KOPT-K1 (cell line): Measurements from ENCODE around the gene TXNDC11.

ENCODE experiments used
- H3K27ac ChIP-seq: fragments of 200-600 bp; sonication (generic); 2 replicates; pipeline ENCODE4 v1.5.1; 2016; ENCODE audit warnings: antibody characterized with exemption, mild to moderate bottlenecking, low read depth, low read length; ENCODE audit not compliant: poor library complexity, severe bottlenecking
- H3K36me3 ChIP-seq: fragments of 200-600 bp; sonication (generic); 2 replicates; pipeline ENCODE4 v1.5.1; 2017; ENCODE audit warnings: antibody characterized with exemption, mild to moderate bottlenecking, low read length, moderate library complexity; ENCODE audit not compliant: insufficient read depth
- H3K9me3 ChIP-seq: fragments of 200-600 bp; sonication (generic); 2 replicates; pipeline ENCODE4 v1.5.1; 2017; ENCODE audit warnings: antibody characterized with exemption, low read length, mild to moderate bottlenecking; ENCODE audit not compliant: insufficient read depth, poor library complexity, severe bottlenecking

TXNDC11 gene

DNA sequence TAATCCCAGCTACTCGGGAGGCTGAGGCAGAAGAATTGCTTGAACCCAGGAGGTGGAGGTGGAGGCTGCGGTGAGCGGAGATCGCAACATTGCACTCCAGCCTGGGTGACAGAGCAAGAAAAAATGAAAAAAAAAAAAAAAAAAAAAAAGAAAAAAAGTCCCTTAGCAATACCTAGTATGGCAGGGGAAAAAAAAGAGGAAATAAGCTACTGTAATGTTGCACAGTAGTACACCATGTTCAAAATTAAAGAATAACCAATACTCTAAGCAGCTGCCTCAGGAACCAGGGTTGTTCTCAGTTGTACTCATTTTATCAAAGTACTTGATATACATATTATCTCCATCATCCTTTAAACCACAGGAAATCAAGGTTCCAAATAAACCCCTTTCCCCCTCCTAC lies 17.3 kb upstream of the TXNDC11 start:
- peaks cover 96% of the 10 kb centered on the region for H3K36me3 ChIP-seq
- no peaks in the 10 kb centered on the region for H3K9me3 ChIP-seq
- H3K27ac ChIP-seq, result no peak overlapping the region

DNA sequence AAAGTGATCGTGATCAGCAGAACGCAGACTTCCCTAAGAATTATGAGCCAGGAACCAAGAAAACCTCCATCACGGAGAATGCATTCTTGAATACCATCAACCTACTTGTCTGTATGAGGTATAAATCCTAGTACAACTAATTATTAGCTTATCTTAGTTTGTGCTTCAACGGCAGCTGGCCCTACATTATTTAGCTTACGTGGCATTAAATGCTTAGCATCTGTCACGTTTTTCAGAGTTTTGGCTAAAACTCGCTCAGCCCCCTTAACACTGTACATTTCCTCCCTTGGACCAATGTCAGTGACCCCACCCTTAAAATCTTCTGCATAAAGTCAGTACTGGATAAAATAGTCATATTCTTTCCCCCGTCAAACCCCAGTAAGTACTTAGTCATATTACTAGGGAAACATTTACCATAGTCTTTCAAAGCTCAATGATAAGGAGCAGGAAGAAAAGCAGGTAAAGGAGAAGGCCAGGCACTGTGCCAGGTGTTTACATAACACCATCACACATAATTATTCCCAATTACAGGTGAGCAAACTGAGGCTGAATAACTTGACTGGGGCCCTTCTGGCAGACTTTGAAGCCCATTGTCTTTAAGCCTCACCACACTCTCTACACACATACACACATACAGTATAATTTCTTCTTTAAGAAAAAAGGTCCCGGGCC lies 16.6 kb upstream of the TXNDC11 start:
- no peak overlapping the region for H3K27ac ChIP-seq
- peaks cover 96% of the 10 kb centered on the region for H3K36me3 ChIP-seq
- no peaks in the 10 kb centered on the region for H3K9me3 ChIP-seq

- H3K27ac ChIP-seq, result no peak overlapping the region
- no peaks in the 10 kb centered on the region for H3K9me3 ChIP-seq
- peaks cover 99% of the 10 kb centered on the region for H3K36me3 ChIP-seq
Observed at GRCh38 chr16:11757671-11758545, 15.3 kb upstream of the TXNDC11 start.

- peaks cover 99% of the 10 kb centered on the region for H3K36me3 ChIP-seq
- H3K27ac ChIP-seq, result no peak overlapping the region
Observed at GRCh38 chr16:11756248-11756647, 13.6 kb upstream of the TXNDC11 start.

DNA sequence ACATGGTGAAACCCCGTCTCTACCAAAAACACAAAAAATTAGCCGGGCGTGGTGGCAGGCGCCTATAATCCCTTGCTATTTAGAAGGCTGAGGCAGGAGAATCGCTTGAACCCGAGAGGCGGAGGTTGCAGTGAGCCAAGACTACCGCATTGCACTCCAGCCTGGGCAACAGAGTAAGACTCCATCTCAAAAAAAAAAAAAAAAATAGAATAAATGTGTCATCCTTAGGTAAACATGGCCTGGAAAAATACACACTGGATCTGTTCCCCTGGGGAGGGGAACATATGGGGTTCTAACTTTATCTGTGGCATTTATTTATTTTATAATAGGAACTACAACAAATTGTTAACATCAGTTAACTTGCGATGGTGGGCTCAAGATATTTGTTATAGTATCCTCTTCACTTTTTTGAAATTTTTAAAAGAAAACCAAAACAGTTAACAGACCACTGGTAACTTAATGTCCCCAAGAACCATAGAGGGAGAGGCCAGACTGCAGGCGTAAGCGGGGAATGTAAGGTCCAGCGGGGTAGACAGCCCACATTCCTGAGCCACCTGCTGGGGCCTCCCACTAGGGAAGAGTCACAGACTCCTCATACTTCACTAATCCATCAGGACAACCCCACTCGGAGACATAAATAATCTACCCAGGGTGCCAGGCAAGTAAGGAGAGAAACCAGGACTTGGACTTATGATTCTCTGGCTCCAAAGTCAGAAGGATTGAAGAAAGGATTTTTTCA lies 12.5 kb upstream of the TXNDC11 start:
- no peaks in the 10 kb centered on the region for H3K9me3 ChIP-seq
- no peak overlapping the region for H3K27ac ChIP-seq
- peaks cover 99% of the 10 kb centered on the region for H3K36me3 ChIP-seq

More at GRCh38 chr16:11756248-11756647, 13.6 kb upstream of the TXNDC11 start:
- H3K9me3 ChIP-seq, result no peaks in the 10 kb centered on the region

- H3K36me3 ChIP-seq, result peaks cover 97% of the 10 kb centered on the region
Observed at GRCh38 chr16:11752856-11753255, 10.2 kb upstream of the TXNDC11 start.

DNA sequence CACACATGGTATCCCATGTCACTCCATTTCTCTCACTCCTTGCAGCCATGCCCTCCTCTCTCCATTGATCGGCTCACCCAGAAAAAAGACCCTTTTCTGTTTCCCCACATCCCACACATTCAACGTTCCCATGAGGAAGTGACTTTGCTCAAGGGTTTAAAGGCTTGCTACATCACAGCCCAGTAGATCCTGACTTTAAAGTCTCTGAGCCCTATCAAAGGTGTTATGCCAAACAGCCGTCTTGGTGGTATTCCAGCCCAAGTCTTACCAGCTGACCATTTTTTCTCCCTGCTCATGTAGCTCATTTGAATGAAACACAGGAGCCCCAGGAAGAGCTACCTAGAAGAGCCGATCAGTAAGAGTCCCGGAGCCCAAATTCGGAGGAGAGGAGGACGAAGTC lies 7.4 kb upstream of the TXNDC11 start:
- Histone ChIP-seq H3K27ac (no peak overlapping the region), H3K36me3 (peaks cover 78% of the 10 kb centered on the region), H3K9me3 (no peaks in the 10 kb centered on the region)

More at GRCh38 chr16:11752856-11753255, 10.2 kb upstream of the TXNDC11 start:
- Histone ChIP-seq H3K9me3 (no peaks in the 10 kb centered on the region), H3K27ac (no peak overlapping the region)

- Histone ChIP-seq H3K27ac (no peak overlapping the region), H3K36me3 (peaks cover 64% of the 10 kb centered on the region), H3K9me3 (no peaks in the 10 kb centered on the region)
Observed at GRCh38 chr16:11748404-11749254, 6.0 kb upstream of the TXNDC11 start.

DNA sequence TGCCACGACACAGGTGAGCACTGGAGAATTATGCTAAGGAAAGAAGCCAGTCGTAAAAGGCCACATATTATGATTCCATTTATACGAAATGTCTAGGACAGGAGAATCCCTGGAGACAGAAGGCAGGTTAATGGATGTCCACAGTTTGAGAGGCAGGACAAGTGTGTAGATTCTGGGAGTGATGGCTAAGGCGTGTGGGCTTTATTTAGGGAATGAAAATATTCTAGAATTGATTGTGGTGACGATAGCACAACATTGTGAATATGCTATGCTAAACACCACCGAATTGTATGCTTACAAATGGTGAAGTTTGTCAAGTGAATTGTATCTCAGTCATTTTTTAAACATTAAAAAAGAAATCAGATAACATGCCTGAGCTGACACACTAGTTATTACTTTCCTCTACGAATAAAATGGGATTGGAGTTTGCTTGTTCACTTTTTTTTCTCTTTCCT lies 5.3 kb upstream of the TXNDC11 start:
- no peak overlapping the region for H3K27ac ChIP-seq

GRCh38 chr16:11744075-11744470 lies 1.4 kb upstream of the TXNDC11 start:
- H3K9me3 ChIP-seq, result no peaks in the 10 kb centered on the region
- peaks cover 19% of the 10 kb centered on the region; the same call in 1 of the 2 replicates for H3K36me3 ChIP-seq
- no peak overlapping the region for H3K27ac ChIP-seq

More for the DNA sequence above, 5.3 kb upstream of the TXNDC11 start:
- peaks cover 57% of the 10 kb centered on the region for H3K36me3 ChIP-seq
- no peaks in the 10 kb centered on the region for H3K9me3 ChIP-seq

- no peaks in the 10 kb centered on the region for H3K9me3 ChIP-seq
- peaks cover 13% of the 10 kb centered on the region; the same call in 1 of the 2 replicates for H3K36me3 ChIP-seq
- H3K27ac ChIP-seq, result peak overlapping the region; percentile 70
Observed at GRCh38 chr16:11743308-11744074, 834 bp upstream of the TXNDC11 start.

DNA sequence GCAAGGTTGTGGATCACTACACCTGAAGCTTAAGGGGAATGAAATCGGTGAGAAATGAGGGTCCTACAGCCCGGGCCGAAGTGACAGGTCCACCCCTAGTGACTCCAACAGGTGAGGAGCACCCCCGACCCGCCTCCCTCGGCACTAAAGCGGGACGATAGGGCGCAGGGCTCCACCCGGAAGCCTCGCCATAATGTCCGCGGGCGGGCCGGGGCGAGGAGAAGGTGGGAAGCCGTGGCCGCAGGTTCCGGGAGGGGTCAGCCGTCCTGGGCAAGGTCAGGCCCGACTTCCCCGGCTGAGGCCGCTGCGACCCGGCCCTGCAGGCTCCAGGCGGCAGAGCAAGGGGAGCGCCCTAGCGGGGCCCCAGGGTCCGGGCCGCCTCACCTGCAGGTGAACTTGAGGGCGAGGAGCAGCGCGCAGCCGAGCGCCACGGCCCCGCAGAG lies 543 bp downstream of the TXNDC11 start:
- H3K9me3 ChIP-seq, result no peaks in the 10 kb centered on the region
- peaks cover 17% of the 10 kb centered on the region for H3K36me3 ChIP-seq
- peak overlapping the region; percentile 70 for H3K27ac ChIP-seq

GRCh38 chr16:11740567-11740966 lies 2.1 kb downstream of the TXNDC11 start:
- Histone ChIP-seq H3K27ac (no peak overlapping the region), H3K36me3 (peaks cover 29% of the 10 kb centered on the region), H3K9me3 (no peaks in the 10 kb centered on the region)
